Activated T-cell treated with anti-CD3 and anti-CD28 coated beads for 4 hours (primary cell): ENCODE data around the gene GALNT2.
A peak's percentile ranks its signal among the peaks of the same experiment; 100 is the strongest.

ENCODE experiments used
- DNase-seq: peaks from one replicate; pipeline ENCODE4 v3.0.0-alpha.2; 2020

Gene GALNT2

GRCh38 chr1:230117694-230118093 lies 50.7 kb downstream of the GALNT2 start:
- no peak for DNase-seq

GRCh38 chr1:230119340-230119739 lies 52.3 kb downstream of the GALNT2 start:
- no peak for DNase-seq

- DNase-seq, result no peak
These were observed 53.4 kb downstream of the GALNT2 start for GRCh38 chr1:230120289-230120920.

- no peak for DNase-seq
These were observed 53.9 kb downstream of the GALNT2 start for GRCh38 chr1:230120921-230121381.

- no peak for DNase-seq
These were observed 54.9 kb downstream of the GALNT2 start for GRCh38 chr1:230121950-230122349.

- no peak for DNase-seq
These were observed 55.6 kb downstream of the GALNT2 start for GRCh38 chr1:230122366-230123279.

GRCh38 chr1:230123280-230124185 lies 56.5 kb downstream of the GALNT2 start:
- DNase-seq, result no peak

- no peak for DNase-seq
These were observed 57.4 kb downstream of the GALNT2 start for GRCh38 chr1:230124186-230125128.

- no peak for DNase-seq
These were observed 58.1 kb downstream of the GALNT2 start for GRCh38 chr1:230125141-230125540.

- DNase-seq, result no peak
These were observed 58.8 kb downstream of the GALNT2 start for GRCh38 chr1:230125640-230126528.

- DNase-seq, result no peak
These were observed 59.6 kb downstream of the GALNT2 start for GRCh38 chr1:230126529-230127104.

- DNase-seq, result peak; percentile 35
These were observed 60.3 kb downstream of the GALNT2 start for GRCh38 chr1:230127105-230128054.

GRCh38 chr1:230128569-230129285 lies 61.7 kb downstream of the GALNT2 start:
- no peak for DNase-seq

- DNase-seq, result no peak
These were observed 62.3 kb downstream of the GALNT2 start for GRCh38 chr1:230129341-230129740.

GRCh38 chr1:230130172-230130944 lies 63.3 kb downstream of the GALNT2 start:
- DNase-seq, result no peak

- no peak for DNase-seq
These were observed 64.4 kb downstream of the GALNT2 start for GRCh38 chr1:230131457-230131856.

GRCh38 chr1:230132758-230133157 lies 65.7 kb downstream of the GALNT2 start:
- DNase-seq, result no peak

GRCh38 chr1:230135726-230136125 lies 68.7 kb downstream of the GALNT2 start:
- DNase-seq, result no peak
